Heart left ventricle (tissue), 13 donors: ENCODE measurements around the gene ZNF98.

Source experiments
- CTCF ChIP-seq, 12 donors: fragments of 200-600 bp; sonication (generic) in 4 of 12; IDR thresholded peaks; one replicate each; pipeline versions ENCODE4 v1.5.0 to v1.8.0; 2018 to 2022; ENCODE audit warnings: antibody characterized with exemption in 12 of 12, mild to moderate bottlenecking in 5 of 12
- POLR2A ChIP-seq, 2 donors: fragments of 450-650 bp; IDR thresholded peaks; one replicate each; pipeline ENCODE4 v1.6.1; 2017; ENCODE audit warnings: antibody characterized with exemption in 2 of 2, mild to moderate bottlenecking in 2 of 2, moderate library complexity in 2 of 2
- donor health status: ischemic (EF 13 %, LVEDD 7.1; RV severe dilation, severe dysfunction).
- donor health status: DM: no; HTN: yes; CAD: no.
- donor health status: DM: no; HTN: no; CAD: no.
- donor health status: ischemic (EF 25% LVEDD 6.9; RV normal size, moderate dysfunction).
- donor health status: ischemic (EF 25% LVEDD 5.7; RV mildly dilated, moderate dysfunction).
- donor health status: ischemic (EF 35%, LVEDD 5.7; RV mildly dilated, moderate dysfunction).
- donor health status: nonischemic (EF 11% LVEDD 7.7; RV severe dilation, severe dysfunction).
- donor health status: DM: yes; HTN: yes; CAD: no.
- donor health status: PGD.
- donor health status: ischemic (EF 29% LVEDD 5.4; RV normal size, mild dysfunction).
- donor health status: nonischemic (EF 23%, LVEDD 6.1; RV moderate dilation, normal function).

GRCh38 chr19:22426901-22427300, 4.8 kb upstream of the ZNF98 start:
- TF ChIP-seq POLR2A (IDR thresholded peaks at IDR 0.05) (no peak), CTCF (IDR thresholded peaks at IDR 0.05) (no peak)
